ENCODE measurements around the gene CARS1. TPM values are rescaled to one million over a fixed set of nuclear protein-coding genes. Genes with fewer than 3 reads are reported as not detected.

The CARS1 gene
- total and polyA plus RNA-seq, 2 of the 8 experiments (the other 6 are each of a cell fraction or from before 2014, with no cell fraction given), result 44.1 to 100 TPM

- Histone ChIP-seq H3K79me2 (ENCODE audit: control insufficient read depth in 1 of 2, insufficient read depth in 2 of 2, low read length in 2 of 2) (no peaks in the 10 kb centered on the region), H3K56ac (replicated peaks; ENCODE audit: insufficient read length, low read depth, low read length) (no peak overlapping the region), H2BK5ac (ENCODE audit: low read depth, low read length) (no peak overlapping the region), H2BK12ac (ENCODE audit: low read depth, low read length) (no peak overlapping the region), H3K4me3 (ENCODE audit: extremely low read depth in 1 of 4, insufficient read depth in 2 of 4, low read depth in 3 of 4, low read length in 4 of 4) (no peak overlapping the region), H2BK20ac (ENCODE audit: low read length) (no peak overlapping the region), H3K27me3 (replicated peaks in 1 of 4; ENCODE audit: control insufficient read depth in 3 of 4, extremely low read depth in 1 of 4, insufficient read depth in 3 of 4, low read length in 3 of 4) (no peaks in the 10 kb centered on the region), H2BK120ac (replicated peaks; ENCODE audit: low read depth, low read length) (no peak overlapping the region), H3K23ac (ENCODE audit: insufficient read length) (no peak overlapping the region), H3K27ac (ENCODE audit: low read depth, low read length) (no peak overlapping the region), H3K9ac (replicated peaks in 1 of 4; ENCODE audit: extremely low read depth in 1 of 4, low read depth in 3 of 4, low read length in 3 of 4) (no peak overlapping the region), H3K36me3 (ENCODE audit: control insufficient read depth in 2 of 4, insufficient read depth in 4 of 4, low read length in 3 of 4) (peaks cover 13 to 51% (median 41%) of the 10 kb centered on the region in 4 experiments; a peak in 6 of 8 replicates), H3K9me3 (ENCODE audit: insufficient read depth in 2 of 2, low read depth in 1 of 2, low read length in 1 of 2) (no peaks in the 10 kb centered on the region), H4K20me1 (replicated peaks in 1 of 2; ENCODE audit: control insufficient read depth in 1 of 2, insufficient read depth in 2 of 2, low read length in 2 of 2) (peaks cover 9 to 16% of the 10 kb centered on the region in 2 experiments), H3K4ac (replicated peaks; ENCODE audit: insufficient read length, low read depth, low read length) (no peak overlapping the region), H2AK5ac (ENCODE audit: low read depth, low read length) (no peak overlapping the region), H3K14ac (ENCODE audit: insufficient read length) (no peak overlapping the region), H3K4me2 (ENCODE audit: insufficient read depth in 1 of 2, low read depth in 2 of 2, low read length in 2 of 2) (no peak overlapping the region), H4K8ac (ENCODE audit: extremely low read depth, insufficient read depth, low read length) (no peak overlapping the region), H3K4me1 (replicated peaks in 1 of 4; ENCODE audit: control insufficient read depth in 3 of 4, insufficient read depth in 4 of 4, low read length in 3 of 4) (peaks cover 0 to 3% (median 0%) of the 10 kb centered on the region in 4 experiments; a peak in 2 of 7 replicates), H3K23me2 (ENCODE audit: low read depth, low read length) (no peaks in the 10 kb centered on the region), H2BK15ac (ENCODE audit: low read length) (no peak overlapping the region), H3K18ac (ENCODE audit: extremely low read depth, low read length) (no peak overlapping the region), H4K91ac (replicated peaks; ENCODE audit: insufficient read length, low read length) (no peak overlapping the region), H4K5ac (ENCODE audit: insufficient read length, low read depth, low read length) (no peak overlapping the region), H3K79me1 (ENCODE audit: low read depth, low read length) (no peaks in the 10 kb centered on the region), H2AFZ (ENCODE audit: low read length) (no peak overlapping the region)
- POLR2A ChIA-PET (ENCODE audit: partially characterized antibody), result interaction anchor here (1.0 to 1.9 kb wide), 4 partner anchors 8 to 20 kb away, joined by 3 to 5 read pairs (median 4); partner anchors contain the start of gene NAP1L4
- DNase-seq (ENCODE audit: low read depth in 1 of 2, low spot score in 2 of 2), result no peak
- no peak for TF ChIP-seq EGR1 (IDR thresholded peaks at IDR 0.05; ENCODE audit: borderline replicate concordance, low read depth, low read length)
- no peak for TF ChIP-seq RBBP5 (IDR thresholded peaks at IDR 0.05; ENCODE audit: borderline replicate concordance, low read depth, low read length)
- TF ChIP-seq SP4 (IDR thresholded peaks at IDR 0.05; ENCODE audit: low read length), result no peak
- no peak for FAIRE-seq
- WGBS, 2 experiments (ENCODE audit: extremely low coverage in 1 of 2, insufficient coverage in 1 of 2, insufficient read length in 1 of 2, insufficient replicate concordance in 2 of 2, low coverage in 1 of 2, low lambda C conversion rate in 2 of 2, missing lambda C conversion rate in 1 of 2), result 78% methylated on average over 6 of the region's 6 CpGs; no CpG with 5 or more reads in 1 of the 2 experiments
- CTCF ChIA-PET (ENCODE audit: partially characterized antibody), result interaction anchor here (0.7 to 2.3 kb wide), 9 partner anchors 14 to 50 kb away, joined by 3 to 13 read pairs (median 4); no protein-coding TSS in a partner anchor
These were observed 55.7 kb downstream of the CARS1 start for GRCh38 chr11:3001496-3001895.
